MCF 10A (cell line): Measurements from ENCODE around the gene MAP2K3. TPM values are rescaled to one million over a fixed set of nuclear protein-coding genes. Genes with fewer than 3 reads are reported as not detected.

ENCODE experiments used
- BruUV-seq: library from RNA; stranded (reverse); fragments of 400-500 nt; replicated peaks from 2 replicates; lab custom pipeline; 2021; lab: Mats Ljungman, UMichigan
- CTCF ChIA-PET: fragments of 300-600 bp; sonication (Branson Sonifier 250); formaldehyde crosslinking; extraction: SDS; loops from one replicate; lab custom pipeline; 2021; ENCODE audit warnings: antibody characterized with exemption, inconsistent platforms; lab: Yijun Ruan, JAX
- POLR2A ChIA-PET: fragments of 300-600, 350-650 bp; sonication (Branson Sonifier 250); formaldehyde crosslinking; extraction: SDS; loops from one replicate; lab custom pipeline; 2020; ENCODE audit warnings: antibody characterized with exemption, inconsistent platforms; lab: Yijun Ruan, JAX
- DNase-seq: peaks from one replicate; pipeline ENCODE4 v3.0.0-alpha.2; 2018; ENCODE audit not compliant: unreplicated experiment
- H3K27ac Mint-ChIP-seq: one replicate; pipeline ENCODE4 v1.8.0; 2022; ENCODE audit warnings: mild to moderate bottlenecking, low read depth, mixed read lengths; ENCODE audit not compliant: unreplicated experiment
- H3K27me3 Mint-ChIP-seq: one replicate; pipeline ENCODE4 v1.8.0; 2022; ENCODE audit warnings: mixed read lengths; ENCODE audit not compliant: insufficient read depth, unreplicated experiment
- H3K36me3 Mint-ChIP-seq: one replicate; pipeline ENCODE4 v1.8.0; 2022; ENCODE audit warnings: mild to moderate bottlenecking, moderate library complexity, mixed read lengths; ENCODE audit not compliant: insufficient read depth, unreplicated experiment
- H3K4me1 Mint-ChIP-seq: one replicate; pipeline ENCODE4 v1.8.0; 2022; ENCODE audit warnings: mixed read lengths; ENCODE audit not compliant: insufficient read depth, unreplicated experiment
- H3K4me3 Mint-ChIP-seq: one replicate; pipeline ENCODE4 v1.8.0; 2022; ENCODE audit warnings: mild to moderate bottlenecking, moderate library complexity, mixed read lengths; ENCODE audit not compliant: unreplicated experiment
- H3K9me3 Mint-ChIP-seq: one replicate; pipeline ENCODE4 v1.8.0; 2022; ENCODE audit warnings: mixed read lengths; ENCODE audit not compliant: unreplicated experiment
- CTCF ChIP-seq: fragments of 200-600 bp; IDR thresholded peaks from one replicate; pipeline ENCODE4 v1.8.0; 2022; ENCODE audit warnings: antibody characterized with exemption, mild to moderate bottlenecking; ENCODE audit not compliant: unreplicated experiment
- intact Hi-C: fragments of 100-400 bp; cut with micrococcal nuclease; formaldehyde crosslinking; loops from 2 replicates; pipeline ENCODE4 v1.14.1; 2022
- total RNA-seq: library from RNA; stranded (reverse); gene quantifications from 2 replicates; pipeline ENCODE4 v1.2.3, GENCODE V29; 2022

Gene MAP2K3
- total RNA-seq, 1 experiment from 2014 or later, result 45.2 TPM

- TF ChIP-seq CTCF, result no peak
- ChIA-PET POLR2A (no interaction called here), CTCF (interaction anchor here (0.7 kb wide), 1 partner anchor 147 kb away, joined by 3 read pairs; no protein-coding TSS in a partner anchor)
- no TSS peak for BruUV-seq
- intact Hi-C loops, result loop anchor here (10.0 kb wide), 1 partner anchor 118 kb away; the partner anchor contains the start of gene DHRS7B
- Mint-ChIP-seq H3K27me3 (peaks cover 9% of the 10 kb centered on the region), H3K4me3 (no peak overlapping the region), H3K9me3 (no peaks in the 10 kb centered on the region), H3K4me1 (no peaks in the 10 kb centered on the region), H3K36me3 (peaks cover 20% of the 10 kb centered on the region), H3K27ac (no peak overlapping the region)
- DNase-seq, result no peak
Observed at GRCh38 chr17:21242780-21243515, 41.6 kb upstream of the MAP2K3 start.

- Mint-ChIP-seq H3K4me3 (no peak overlapping the region), H3K27me3 (peaks cover 1% of the 10 kb centered on the region), H3K27ac (no peak overlapping the region), H3K4me1 (no peaks in the 10 kb centered on the region), H3K36me3 (peaks cover 20% of the 10 kb centered on the region), H3K9me3 (no peaks in the 10 kb centered on the region)
- DNase-seq, result no peak
- POLR2A ChIA-PET, result no interaction called here
- BruUV-seq, result no TSS peak
- TF ChIP-seq CTCF, result no peak
- CTCF ChIA-PET, result interaction anchor here (0.7 kb wide), 1 partner anchor 148 kb away, joined by 3 read pairs; no protein-coding TSS in a partner anchor
- intact Hi-C loops, result loop anchor here (10.0 kb wide), 1 partner anchor 119 kb away; the partner anchor contains the start of gene DHRS7B
Observed at GRCh38 chr17:21243516-21244303, 40.8 kb upstream of the MAP2K3 start.

- no TSS peak for BruUV-seq
- peaks cover 9% of the 10 kb centered on the region for H3K4me1 Mint-ChIP-seq
- H3K9me3 Mint-ChIP-seq, result no peaks in the 10 kb centered on the region
- CTCF ChIA-PET, result no interaction called here
- H3K27ac Mint-ChIP-seq, result no peak overlapping the region
- TF ChIP-seq CTCF, result no peak
- H3K4me3 Mint-ChIP-seq, result no peak overlapping the region
- peaks cover 19% of the 10 kb centered on the region for H3K36me3 Mint-ChIP-seq
- H3K27me3 Mint-ChIP-seq, result no peaks in the 10 kb centered on the region
- no peak for DNase-seq
- intact Hi-C loops, result loop anchor here (10.0 kb wide), 1 partner anchor 121 kb away; the partner anchor contains the start of gene DHRS7B
- POLR2A ChIA-PET, result interaction anchor here (0.6 to 1.0 kb wide), 2 partner anchors 22 to 41 kb away, joined by 3 read pairs; no protein-coding TSS in a partner anchor
Observed at GRCh38 chr17:21245639-21246084, 38.8 kb upstream of the MAP2K3 start.
